ENCODE results near the gene OR2T27. TPM values are rescaled to one million over a fixed set of nuclear protein-coding genes. Genes with fewer than 3 reads are reported as not detected.

Gene OR2T27
- total and polyA plus RNA-seq, 7 donors, result not detected

GRCh38 chr1:248613742-248614141 lies 41.6 kb downstream of the OR2T27 start:
- intact Hi-C loops (cut with DNase I), result no loop called here
- no peaks in the 10 kb centered on the region for H3K36me3 ChIP-seq (ENCODE audit: insufficient read depth in 1 of 2, low read depth in 1 of 2)
- H3K4me1 ChIP-seq, result no peaks in the 10 kb centered on the region
- WGBS, 3 donors, result 43 to 71% (median 53%) methylated on average over 1 of the region's 1 CpG
- no peak overlapping the region for H3K27ac ChIP-seq
- no peak for ATAC-seq
- no peaks in the 10 kb centered on the region for H3K9me3 ChIP-seq
- H3K27me3 ChIP-seq (ENCODE audit: insufficient read depth in 3 of 3, low read length in 2 of 3), result no peaks in the 10 kb centered on the region
- TF ChIP-seq, protein P1, sequence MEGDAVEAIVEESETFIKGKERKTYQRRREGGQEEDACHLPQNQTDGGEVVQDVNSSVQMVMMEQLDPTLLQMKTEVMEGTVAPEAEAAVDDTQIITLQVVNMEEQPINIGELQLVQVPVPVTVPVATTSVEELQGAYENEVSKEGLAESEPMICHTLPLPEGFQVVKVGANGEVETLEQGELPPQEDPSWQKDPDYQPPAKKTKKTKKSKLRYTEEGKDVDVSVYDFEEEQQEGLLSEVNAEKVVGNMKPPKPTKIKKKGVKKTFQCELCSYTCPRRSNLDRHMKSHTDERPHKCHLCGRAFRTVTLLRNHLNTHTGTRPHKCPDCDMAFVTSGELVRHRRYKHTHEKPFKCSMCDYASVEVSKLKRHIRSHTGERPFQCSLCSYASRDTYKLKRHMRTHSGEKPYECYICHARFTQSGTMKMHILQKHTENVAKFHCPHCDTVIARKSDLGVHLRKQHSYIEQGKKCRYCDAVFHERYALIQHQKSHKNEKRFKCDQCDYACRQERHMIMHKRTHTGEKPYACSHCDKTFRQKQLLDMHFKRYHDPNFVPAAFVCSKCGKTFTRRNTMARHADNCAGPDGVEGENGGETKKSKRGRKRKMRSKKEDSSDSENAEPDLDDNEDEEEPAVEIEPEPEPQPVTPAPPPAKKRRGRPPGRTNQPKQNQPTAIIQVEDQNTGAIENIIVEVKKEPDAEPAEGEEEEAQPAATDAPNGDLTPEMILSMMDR (IDR thresholded peaks at IDR 0.05), result no peak
- DNase-seq, result no peak
- H3K4me3 ChIP-seq, result no peak overlapping the region

GRCh38 chr1:248611883-248612414 lies 43.4 kb downstream of the OR2T27 start:
- H3K36me3 ChIP-seq (ENCODE audit: insufficient read depth in 1 of 2, low read depth in 1 of 2), result no peaks in the 10 kb centered on the region
- H3K27ac ChIP-seq, result no peak overlapping the region
- intact Hi-C loops (cut with DNase I), result no loop called here
- H3K27me3 ChIP-seq (ENCODE audit: insufficient read depth in 3 of 3, low read length in 2 of 3), result no peaks in the 10 kb centered on the region
- ATAC-seq (no peak), DNase-seq (no peak)
- H3K4me1 ChIP-seq, result no peaks in the 10 kb centered on the region
- WGBS, 3 donors, result 73 to 84% (median 80%) methylated on average over 4 of the region's 4 CpGs
- H3K4me3 ChIP-seq, result no peak overlapping the region
- H3K9me3 ChIP-seq, result no peaks in the 10 kb centered on the region
- TF ChIP-seq, protein P1 (IDR thresholded peaks at IDR 0.05), result no peak

DNA sequence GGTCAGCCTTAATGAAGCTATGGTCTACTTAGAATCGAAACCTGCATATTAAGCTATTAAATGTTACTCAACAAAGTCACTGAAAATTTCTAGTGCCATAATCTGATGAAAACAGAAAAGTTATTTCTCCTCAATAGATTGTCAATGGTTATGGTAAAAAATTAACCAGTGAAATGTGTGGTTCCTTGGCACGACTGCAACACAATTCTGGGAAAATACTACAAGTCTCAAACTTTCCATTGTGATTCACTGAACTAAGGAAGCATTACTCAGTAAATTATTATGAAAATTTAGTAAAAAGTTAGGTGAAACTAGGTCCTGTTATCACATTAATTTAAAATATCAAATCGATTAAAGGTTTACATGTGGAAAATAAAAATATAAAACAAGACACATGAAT lies 45.0 kb downstream of the OR2T27 start:
- 43 to 50% (median 46%) methylated on average over 3 of the region's 3 CpGs for WGBS, 3 donors
- intact Hi-C loops (cut with DNase I), result no loop called here
- no peaks in the 10 kb centered on the region for H3K36me3 ChIP-seq (ENCODE audit: insufficient read depth in 1 of 2, low read depth in 1 of 2)
- DNase-seq (no peak), ATAC-seq (no peak)
- TF ChIP-seq, protein P1 (IDR thresholded peaks at IDR 0.05), result no peak
- no peaks in the 10 kb centered on the region for H3K27me3 ChIP-seq (ENCODE audit: insufficient read depth in 3 of 3, low read length in 2 of 3)
- no peaks in the 10 kb centered on the region for H3K4me1 ChIP-seq
- no peak overlapping the region for H3K4me3 ChIP-seq
- H3K9me3 ChIP-seq, result no peaks in the 10 kb centered on the region
- H3K27ac ChIP-seq, result no peak overlapping the region

Other genes with a start within 250 kb of the OR2T27 start
- gene OR2T2, start 209.9 kb downstream of the OR2T27 start, total RNA-seq, result not detected
- not detected for gene OR2T2, start 209.9 kb downstream of the OR2T27 start, polyA plus RNA-seq
- not detected for gene OR2T3, start 182.2 kb downstream of the OR2T27 start, total RNA-seq
- not detected for gene OR2T3, start 182.2 kb downstream of the OR2T27 start, polyA plus RNA-seq
- not detected for gene OR2T5, start 166.9 kb downstream of the OR2T27 start, total RNA-seq
- not detected for gene OR2T5, start 166.9 kb downstream of the OR2T27 start, polyA plus RNA-seq
- gene OR2G6, start 147.5 kb downstream of the OR2T27 start, total RNA-seq, result not detected
- not detected for gene OR2G6, start 147.5 kb downstream of the OR2T27 start, polyA plus RNA-seq
- not detected for gene OR2T29, start 92.8 kb downstream of the OR2T27 start, total RNA-seq
- gene OR2T29, start 92.8 kb downstream of the OR2T27 start, polyA plus RNA-seq, result not detected
- gene OR2T34, start 80.8 kb downstream of the OR2T27 start, total RNA-seq, result not detected
- not detected for gene OR2T34, start 80.8 kb downstream of the OR2T27 start, polyA plus RNA-seq
- gene OR2T10, start 57.8 kb downstream of the OR2T27 start, total RNA-seq, result not detected
- gene OR2T10, start 57.8 kb downstream of the OR2T27 start, polyA plus RNA-seq, result not detected
- gene OR2T11, start 20.4 kb downstream of the OR2T27 start, total RNA-seq, result not detected
- gene OR2T11, start 20.4 kb downstream of the OR2T27 start, polyA plus RNA-seq, result not detected
- not detected for gene OR2T35, start 10.2 kb downstream of the OR2T27 start, total RNA-seq
- gene OR2T35, start 10.2 kb downstream of the OR2T27 start, polyA plus RNA-seq, result not detected
- gene OR14I1, start 47.2 kb upstream of the OR2T27 start, total RNA-seq, result not detected
- gene OR14I1, start 47.2 kb upstream of the OR2T27 start, polyA plus RNA-seq, result not detected
- not detected for gene LYPD8, start 100.2 kb upstream of the OR2T27 start, total RNA-seq
- not detected for gene LYPD8, start 100.2 kb upstream of the OR2T27 start, polyA plus RNA-seq
- gene SH3BP5L, start 170.4 kb upstream of the OR2T27 start, total RNA-seq, result 10 to 100 TPM; 18.6 to 27.9 (median 24.8) TPM
- 10 to 100 TPM; 21.1 to 52.7 (median 42.0) TPM for gene SH3BP5L, start 170.4 kb upstream of the OR2T27 start, polyA plus RNA-seq
- gene ZNF672, start 182.7 kb upstream of the OR2T27 start, total RNA-seq, result 10 to 100 TPM; 46.2 to 57.0 (median 48.8) TPM
- 10 to 100 TPM; 25.3 to 51.9 (median 39.5) TPM for gene ZNF672, start 182.7 kb upstream of the OR2T27 start, polyA plus RNA-seq
- gene ZNF692, start 203.6 kb upstream of the OR2T27 start, total RNA-seq, result 10 to 100 TPM; 13.4 to 22.9 (median 16.0) TPM
- 10 to 100 TPM; 19.6 to 30.8 (median 19.9) TPM for gene ZNF692, start 203.6 kb upstream of the OR2T27 start, polyA plus RNA-seq

All from psoas muscle (tissue), 8 donors.